G401 (cell line): ENCODE data around the gene ASAP2. TPM values are rescaled to one million over a fixed set of nuclear protein-coding genes. Genes with fewer than 3 reads are reported as not detected.
"Not testable (repeated sequence)": the region's sequence is repeated elsewhere in the genome, so short reads cannot be mapped to it uniquely, and the experiment has no call there.

Source experiments
- DNase-seq: peaks from one replicate; pipeline ENCODE4 v3.0.0-alpha.2; 2015; ENCODE audit warnings: low spot score
- in situ Hi-C: cut with HindIII; loops from 2 replicates; pipeline ENCODE4 v1.10.0; 2016; ENCODE audit warnings: low sequenced_read_pairs, mixed read lengths
- total RNA-seq: library from RNA; depleted of rRNA; stranded (reverse); fragments of >200 nt; shearing (Covaris generic); gene quantifications from 2 replicates; pipeline ENCODE4 v1.2.3, GENCODE V29; 2014

Gene ASAP2
- total RNA-seq, 1 experiment from 2014 or later, result 7.1 TPM

DNA sequence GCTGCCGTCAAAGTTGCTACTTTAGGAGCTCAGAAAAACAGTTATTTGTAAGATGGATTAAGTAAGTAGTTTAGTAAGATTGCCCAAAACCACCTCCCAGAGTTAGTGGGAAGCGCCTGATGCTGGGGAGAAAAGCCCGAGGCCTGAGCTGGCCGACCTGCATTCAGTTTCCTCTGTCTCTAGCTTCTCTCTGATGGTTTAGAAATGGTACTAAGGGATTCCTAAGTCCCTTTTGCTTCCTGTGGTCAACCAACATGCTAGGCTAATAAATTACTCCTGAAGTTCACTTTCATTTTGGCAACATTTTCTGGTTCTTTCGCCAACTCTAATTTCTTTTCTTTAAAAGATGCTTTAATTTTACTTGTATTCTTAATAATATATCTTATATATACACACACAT, 60.1 kb downstream of the ASAP2 start:
- no peak for DNase-seq
- in situ Hi-C loops, result no loop called here

DNA sequence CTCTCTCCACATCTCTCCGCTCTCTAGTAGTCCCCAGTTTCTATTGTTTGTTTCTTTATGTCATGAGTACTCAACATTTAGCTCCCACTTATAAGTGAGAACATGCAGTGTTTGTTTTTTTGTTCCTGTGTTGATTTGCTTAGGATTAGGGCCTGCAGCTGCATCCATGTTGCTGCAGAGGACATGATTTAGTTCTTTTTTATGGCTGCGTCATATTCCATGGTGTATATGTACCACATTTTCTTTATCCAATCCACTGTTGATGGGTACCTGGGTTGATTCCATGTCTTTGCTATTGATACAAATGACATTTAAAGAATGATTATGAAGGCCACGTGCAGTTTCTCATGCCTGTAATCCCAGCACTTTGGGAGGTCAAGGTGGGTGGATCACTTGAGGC, 60.7 kb downstream of the ASAP2 start:
- in situ Hi-C loops, DNase-seq: not testable (repeated sequence)

DNA sequence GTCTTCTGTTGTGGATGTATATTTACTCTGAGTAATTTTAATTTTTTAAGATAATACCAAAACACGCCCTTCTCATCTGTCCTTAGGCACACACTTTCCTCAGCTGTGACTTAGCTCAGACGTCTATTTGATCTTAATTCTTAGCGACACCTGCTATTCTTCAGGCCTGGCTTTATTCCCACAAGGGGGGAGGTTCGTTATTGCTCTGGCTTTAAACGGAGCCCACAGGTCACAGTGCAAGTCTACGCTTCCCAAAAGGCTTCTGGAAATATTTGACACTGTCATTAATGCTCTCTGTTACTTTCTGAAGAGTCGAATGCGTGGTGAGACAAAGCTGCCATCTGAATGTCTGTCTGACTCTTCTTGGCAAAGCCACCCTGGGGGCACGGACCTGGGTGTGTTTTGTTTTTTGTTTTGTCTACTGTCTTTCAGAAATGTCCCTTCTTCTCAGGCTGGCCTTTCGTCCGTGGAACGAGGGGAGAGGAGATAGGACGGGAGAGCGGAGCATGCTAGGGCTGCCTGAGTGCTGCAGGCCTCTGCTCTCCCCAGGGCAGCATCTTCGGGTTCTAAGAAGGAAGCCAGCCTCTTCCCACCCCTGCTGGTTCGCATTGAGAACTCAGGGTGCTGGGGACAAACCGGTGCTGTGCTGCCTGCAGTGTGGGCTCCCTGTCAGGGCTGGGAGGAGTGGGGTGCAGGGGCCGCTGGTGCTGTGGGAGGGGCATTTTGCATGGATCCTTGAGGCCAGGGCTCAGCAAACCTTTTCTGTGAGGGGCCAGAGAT, 61.9 kb downstream of the ASAP2 start:
- in situ Hi-C loops, result no loop called here
- no peak for DNase-seq

DNA sequence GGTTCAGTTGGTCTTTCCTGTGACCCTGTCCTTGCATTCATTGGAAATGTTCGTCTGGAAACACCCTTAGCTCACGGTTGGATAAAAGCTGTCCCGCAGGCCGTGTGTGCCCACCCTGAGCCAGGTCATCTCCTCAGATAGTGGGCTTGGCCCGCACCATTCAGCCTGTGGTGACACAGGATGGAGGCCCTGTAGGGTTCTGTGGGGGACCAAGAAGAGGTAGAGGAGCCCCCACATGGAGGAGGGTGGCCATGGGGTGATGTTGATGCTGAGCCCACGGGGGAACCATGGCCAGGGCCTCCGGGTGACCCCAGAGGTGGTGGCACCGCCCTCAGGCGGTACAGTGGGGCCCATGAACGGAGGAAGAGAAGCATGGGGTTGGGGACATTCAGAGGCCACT, 62.7 kb downstream of the ASAP2 start:
- in situ Hi-C loops, result no loop called here
- DNase-seq, result no peak

DNA sequence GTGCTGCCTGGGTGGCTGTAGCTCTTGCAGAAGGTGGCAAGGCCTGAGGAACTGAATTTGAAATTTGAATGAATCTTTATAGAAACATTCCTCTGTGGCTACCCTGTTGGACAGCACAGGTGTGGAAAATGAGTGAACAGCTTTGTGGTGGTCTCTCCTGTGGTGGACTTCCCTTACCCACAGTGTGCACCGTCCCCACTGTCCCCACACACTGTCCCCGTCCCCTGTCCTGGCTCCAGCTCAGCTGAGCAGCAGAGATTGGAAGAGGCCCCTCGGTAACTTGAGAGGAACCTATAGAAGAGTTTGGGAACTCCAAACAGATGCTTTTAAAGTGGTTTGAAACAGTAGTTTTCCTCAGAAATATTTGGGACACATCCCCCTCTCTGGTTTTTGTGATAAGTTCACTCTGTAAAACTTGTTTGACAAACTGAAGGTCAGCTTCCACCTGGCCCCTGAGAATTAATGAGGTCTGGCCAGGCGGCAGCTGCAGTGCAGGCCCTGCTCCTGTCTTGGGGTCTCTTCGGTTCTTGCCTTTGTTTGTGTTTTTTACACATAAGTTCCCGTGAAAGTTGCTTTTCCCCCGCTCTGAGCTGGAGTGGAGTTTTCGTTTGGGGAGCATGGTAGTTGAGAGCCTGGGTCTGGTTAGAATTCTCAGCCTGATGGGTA, 63.2 kb downstream of the ASAP2 start:
- DNase-seq, result no peak
- in situ Hi-C loops, result no loop called here

DNA sequence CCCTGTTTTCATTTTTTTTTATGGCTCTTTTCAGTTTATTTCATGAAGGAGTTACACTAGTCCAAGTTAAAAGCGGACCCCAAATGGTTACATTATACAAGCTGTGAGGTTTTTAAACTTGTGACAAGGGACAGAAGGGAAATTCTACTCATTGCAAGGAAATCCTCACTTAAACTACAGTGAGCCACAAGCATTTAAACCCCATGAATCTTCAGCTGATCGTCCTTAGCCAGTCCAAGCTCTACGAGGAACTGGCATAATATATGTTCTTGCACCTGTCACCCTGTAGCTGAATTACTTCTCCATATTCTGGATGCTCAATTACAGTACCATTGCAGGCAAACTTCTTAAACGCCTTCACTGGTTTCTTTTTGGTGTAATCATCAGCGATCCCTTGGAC, 64.5 kb downstream of the ASAP2 start:
- in situ Hi-C loops, result no loop called here
- DNase-seq, result no peak

DNA sequence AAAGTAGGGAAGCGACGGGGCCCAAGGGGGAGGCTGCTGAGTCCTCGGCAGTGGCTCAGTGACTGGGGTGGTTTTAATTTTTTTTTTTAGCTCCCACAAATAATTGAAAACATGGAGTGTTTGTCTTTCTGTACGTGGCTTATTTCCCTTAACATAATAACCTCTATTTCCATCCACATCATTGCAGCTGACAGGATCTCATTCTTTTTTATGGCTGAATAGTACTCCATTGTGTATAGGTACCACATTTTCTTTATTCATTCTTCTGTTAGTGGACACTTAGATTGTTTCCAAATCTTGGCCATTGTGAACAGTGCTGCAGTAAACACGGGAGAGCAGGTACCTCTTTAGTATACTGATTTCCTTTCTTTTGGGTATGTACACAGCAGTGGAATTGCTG, 65.1 kb downstream of the ASAP2 start:
- DNase-seq, result no peak
- in situ Hi-C loops, result no loop called here

DNA sequence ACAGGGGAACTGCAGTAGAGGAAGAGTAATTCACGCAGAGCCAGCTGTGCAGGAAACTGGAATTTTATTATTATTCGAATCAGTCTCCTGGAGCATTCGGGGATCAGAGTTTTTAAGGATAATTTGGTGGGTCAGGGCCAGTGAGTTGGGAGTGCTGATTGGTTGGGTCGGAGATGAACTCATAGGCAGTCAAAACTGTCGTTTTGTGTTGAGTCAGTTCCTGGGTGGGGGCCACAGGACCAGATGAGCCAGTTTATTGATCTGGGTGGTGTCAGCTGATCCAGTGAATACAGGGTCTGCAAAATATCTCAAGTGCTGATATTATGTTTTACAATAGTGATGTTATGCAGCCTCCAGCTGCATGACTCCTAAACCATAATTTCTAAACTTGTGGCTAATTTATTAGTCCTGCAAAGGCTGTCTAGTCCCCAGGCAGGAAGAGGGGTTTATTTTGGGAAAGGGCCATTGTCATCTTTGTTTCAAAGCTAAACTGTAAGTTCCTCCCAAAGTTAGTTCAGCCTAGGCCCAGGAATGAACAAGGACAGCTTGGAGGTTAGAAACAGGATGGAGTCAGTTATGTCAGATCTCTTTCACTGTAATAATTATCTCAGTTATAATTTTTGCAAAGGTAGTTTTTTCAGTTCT, 67.0 kb downstream of the ASAP2 start:
- in situ Hi-C loops, result no loop called here
- no peak for DNase-seq

DNA sequence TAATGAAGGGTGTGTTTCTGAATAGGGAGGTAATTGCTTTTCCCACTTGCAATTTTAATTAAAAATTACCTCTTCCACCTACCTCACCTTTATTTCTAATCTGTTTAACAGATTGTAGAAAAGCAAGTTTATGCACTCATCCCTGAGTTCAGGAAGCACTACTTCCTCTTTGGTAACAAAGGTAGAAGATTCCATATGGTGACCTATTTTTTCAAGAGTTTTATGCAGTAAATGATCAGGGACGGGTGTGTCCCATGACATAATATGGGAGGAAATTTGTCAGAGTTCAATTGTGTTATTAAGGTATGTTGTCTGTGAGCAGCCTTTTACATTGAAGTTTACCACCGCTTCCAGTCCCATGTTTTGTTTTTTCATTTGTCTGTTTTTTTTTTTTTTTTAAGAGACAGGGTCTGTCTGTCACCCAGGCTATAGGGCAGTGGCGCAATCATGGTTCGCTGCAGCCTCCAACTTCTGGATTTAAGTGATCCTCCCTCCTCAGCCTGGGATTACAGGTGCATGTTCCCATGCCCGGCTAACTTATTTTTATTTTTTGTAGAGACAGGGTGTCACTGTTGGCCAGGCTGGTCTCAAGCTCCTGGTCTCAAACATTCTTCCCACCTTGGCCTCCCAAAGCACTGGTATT, 68.2 kb downstream of the ASAP2 start:
- DNase-seq, result no peak
- in situ Hi-C loops, result no loop called here

DNA sequence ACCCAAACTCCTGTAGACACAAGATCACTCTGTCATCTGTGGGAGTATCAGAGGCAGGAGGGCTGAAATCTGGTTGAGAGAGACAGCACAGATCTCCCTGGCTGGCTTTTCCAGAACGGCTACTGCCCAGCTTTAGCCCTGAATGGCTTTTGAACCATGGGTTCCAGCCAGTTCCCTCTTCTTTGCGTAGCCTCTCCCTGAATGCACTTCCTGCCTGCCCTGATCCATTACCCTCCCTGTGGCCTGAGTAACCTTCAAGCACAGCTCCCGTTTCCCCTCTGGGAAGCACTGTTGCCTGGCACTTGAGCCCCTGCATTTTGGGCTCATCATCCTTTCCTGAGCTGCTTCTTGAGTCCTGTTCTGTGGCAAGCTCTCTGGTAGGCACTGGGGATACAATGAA, 68.8 kb downstream of the ASAP2 start:
- in situ Hi-C loops, result no loop called here
- DNase-seq, result no peak

DNA sequence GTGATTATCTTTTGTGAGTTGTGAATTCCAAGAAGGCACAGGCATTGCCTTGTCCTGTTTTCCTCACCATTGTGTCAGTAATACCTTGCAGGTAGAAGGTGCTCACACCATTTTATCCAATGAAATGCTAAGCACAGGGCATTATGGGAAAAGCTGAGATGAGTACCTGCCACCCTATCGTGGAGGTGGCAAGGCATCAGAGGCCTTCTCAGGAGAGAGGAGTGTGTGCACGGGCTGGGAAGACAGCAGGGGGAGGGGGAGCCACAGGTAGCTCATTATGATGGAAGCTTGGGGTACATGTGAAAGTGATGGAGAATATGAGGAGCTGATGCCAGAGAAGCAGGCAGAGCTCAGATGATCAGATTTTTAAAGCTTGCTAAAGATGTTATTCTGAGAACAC, 69.5 kb downstream of the ASAP2 start:
- DNase-seq, result no peak
- in situ Hi-C loops, result no loop called here

DNA sequence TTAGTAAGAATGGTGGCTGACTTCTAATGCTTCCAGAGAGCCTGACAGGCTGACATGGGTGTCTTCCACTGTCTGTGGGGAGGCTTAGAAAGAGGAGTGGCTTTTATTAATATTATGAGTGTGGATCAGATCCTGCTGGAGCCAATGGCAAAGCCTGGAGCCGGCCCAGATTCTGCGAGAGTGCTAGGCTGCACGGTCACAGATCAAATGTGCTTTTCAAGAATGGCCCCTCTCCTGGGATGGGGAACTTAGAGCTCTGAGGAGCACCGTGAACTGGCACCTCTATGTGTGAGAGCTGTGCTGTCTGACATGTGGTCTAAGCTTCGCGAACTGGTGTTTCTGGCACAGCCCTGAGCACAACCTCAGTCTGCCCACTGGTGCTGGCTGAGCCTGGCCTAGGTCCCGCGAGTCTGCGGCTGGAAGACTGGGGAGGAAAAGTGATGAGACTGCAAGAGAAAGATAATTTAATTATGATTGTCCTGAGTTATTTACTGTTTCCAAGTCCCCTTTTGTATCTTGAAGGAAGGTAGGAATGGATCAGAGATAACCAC, 70.4 kb downstream of the ASAP2 start:
- in situ Hi-C loops, result no loop called here
- DNase-seq, result no peak

DNA sequence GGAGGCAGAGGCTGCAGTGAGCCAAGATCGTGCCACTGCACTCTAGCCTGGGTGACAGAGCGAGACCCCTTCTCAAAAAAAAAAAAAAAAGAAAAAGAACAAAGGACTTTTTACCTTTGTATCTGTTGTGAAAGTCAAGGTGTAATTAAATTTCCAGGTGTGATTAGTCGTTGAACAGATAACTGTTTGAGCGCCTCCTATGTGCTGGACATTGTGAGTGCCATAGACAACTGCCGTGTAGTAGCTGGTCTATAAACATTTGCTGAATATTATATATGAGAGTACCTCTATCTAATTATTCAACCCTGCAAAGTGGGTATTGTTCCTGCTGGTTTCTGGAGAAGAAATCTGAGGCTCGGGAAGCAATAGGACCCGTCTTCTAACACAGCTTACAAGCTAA, 71.8 kb downstream of the ASAP2 start:
- in situ Hi-C loops, result no loop called here
- DNase-seq, result no peak

DNA sequence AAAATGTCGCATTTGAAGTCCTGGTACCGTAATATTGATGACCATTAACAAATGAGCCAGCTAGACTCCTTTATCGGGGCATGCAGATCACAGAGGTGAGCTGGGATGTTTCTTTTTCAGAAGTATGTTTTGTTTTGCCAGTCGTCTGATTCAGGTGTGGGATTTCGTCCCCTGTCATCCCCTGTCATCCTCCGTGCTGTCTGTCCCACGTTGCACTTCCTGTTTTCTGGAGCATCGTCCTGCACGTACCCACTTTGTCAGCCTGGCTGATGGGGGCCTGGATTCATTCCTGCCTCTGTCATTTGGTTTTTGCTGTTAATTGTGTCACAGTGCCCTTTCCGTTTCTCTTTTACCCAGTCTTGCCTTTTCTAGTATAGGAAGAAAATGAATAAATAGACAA, 72.8 kb downstream of the ASAP2 start:
- in situ Hi-C loops, result no loop called here
- no peak for DNase-seq

DNA sequence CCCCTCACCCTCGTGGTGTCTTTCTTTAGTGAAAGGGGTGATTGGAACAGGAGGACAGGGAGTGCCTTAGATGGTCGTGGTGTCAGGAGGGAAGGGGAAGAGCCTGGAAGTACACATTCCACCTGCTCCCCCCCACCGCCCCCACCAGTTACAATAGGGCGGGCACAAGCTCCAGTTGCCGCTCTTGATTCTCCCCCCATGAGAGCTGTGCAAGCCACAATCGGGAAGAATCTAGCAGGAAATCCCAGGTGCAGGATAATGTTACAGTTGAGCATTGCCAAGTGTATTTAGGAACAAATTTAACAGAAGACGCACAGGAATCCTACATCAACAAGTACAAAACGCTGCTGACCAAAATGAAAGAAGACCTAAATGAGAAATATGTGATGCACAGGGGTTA, 73.6 kb downstream of the ASAP2 start:
- no peak for DNase-seq
- in situ Hi-C loops, result no loop called here

DNA sequence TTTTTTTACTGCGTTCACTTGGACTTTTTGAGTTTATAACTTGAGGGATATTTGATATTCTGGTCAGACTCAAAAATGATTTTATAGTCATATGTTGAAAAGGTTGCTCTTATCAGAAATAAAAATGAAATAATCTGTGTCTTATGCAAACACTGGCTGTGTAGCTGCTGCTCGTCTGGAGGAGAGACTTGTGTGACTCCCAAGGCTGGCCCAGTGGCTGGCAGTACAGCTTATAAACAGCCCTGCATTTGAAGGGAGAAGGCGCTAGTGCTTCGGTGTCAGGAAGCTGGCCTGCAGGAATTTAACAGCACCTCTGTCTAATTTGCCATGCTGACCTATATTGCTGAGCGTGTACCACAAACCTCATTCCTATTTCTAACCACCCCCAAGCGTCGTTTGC, 74.5 kb downstream of the ASAP2 start:
- in situ Hi-C loops, result no loop called here
- DNase-seq, result no peak

DNA sequence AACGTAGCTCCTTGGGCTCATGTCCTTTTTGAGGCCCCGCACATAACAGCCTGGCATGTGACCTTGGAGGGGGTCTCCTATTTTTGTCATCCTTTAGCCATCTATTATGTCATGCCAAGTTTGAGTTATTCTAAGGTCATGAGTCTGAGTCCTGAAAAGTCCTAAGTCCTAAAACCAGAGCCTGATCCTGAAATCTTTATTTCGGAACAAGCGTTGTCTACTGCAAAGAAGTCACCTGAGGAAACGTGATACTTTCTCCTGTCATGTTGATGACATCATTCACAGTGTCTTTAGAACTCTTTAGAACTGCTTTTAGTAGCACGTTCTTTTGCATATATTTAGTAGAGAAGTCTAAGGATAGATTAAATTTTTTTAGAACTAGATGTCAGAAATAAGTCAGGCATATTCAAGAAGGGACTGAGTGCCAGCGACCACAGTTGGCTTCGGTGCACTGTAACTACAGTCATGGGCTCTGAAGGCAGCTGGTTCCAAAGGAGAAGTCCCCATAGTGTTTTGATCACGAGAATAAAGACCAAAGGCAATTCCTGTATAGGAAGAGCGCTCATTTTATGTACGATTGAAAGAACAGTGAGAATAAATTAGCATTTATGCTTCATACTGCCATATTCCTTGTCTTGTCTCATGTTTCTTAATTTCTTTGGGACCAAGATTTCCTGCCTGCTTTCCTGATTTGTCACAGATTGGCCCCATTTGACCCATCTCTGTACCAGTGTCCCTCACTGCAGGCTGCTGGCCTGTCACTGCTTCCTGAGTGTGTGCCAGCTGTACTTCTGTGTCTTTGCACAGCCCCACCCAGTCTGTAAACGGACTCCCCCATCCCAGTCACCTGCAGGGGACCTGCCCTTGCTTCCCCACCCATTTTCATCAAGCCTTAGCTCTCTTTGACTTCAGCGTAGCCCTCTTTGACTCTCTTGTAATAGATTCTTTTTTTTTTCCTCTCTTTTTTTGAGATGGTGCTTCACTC, 75.8 kb downstream of the ASAP2 start:
- in situ Hi-C loops, result no loop called here
- no peak for DNase-seq

DNA sequence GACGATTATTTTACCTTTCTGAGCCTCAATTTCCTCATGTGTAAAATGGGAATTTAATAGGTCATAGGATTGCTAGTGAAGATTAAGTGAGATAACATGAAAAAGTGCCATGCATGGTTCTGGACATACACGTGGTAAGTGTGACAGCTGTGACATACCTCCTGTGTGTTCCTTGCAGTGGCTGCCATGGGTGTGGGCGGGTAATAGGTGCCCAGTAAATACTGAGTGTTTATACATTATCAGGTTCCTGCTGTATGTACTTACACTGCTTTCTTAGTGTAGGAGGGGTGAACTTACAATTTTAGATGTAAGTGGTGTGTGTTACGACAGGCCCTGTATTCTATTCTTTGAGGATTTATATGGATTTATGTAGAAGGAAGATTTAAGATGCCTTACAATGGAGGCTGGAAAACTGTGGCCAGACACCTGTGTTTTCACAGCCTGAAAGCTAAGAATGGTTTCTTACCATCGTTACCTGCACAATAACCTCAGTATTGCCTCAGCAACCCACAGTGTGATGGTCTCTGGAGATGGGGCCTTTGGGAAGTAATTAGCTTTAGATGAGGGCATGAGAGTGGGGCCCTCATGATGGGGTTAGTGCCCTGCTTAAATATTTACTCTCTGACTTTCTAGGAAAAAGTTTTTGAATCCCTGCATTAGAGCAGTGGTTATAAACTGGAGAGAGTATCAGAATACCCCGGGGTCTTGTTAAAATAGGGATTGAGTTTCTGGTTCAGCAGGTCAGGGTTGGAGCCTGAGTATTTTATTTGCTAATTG, 78.1 kb downstream of the ASAP2 start:
- no peak for DNase-seq
- in situ Hi-C loops, result no loop called here
